Erythroblast (primary cell): ENCODE results near the gene CPE.

Experiments used
- GATA1 ChIP-seq: IDR thresholded peaks from 2 replicates; pipeline ENCODE4 v1.6.1; 2011; ENCODE audit warnings: low read depth, mild to moderate bottlenecking, control low read depth, low read length, moderate library complexity
- POLR2A ChIP-seq: IDR thresholded peaks from 2 replicates; pipeline ENCODE4 v1.6.1; 2011; ENCODE audit warnings: mild to moderate bottlenecking, low read length

DNA sequence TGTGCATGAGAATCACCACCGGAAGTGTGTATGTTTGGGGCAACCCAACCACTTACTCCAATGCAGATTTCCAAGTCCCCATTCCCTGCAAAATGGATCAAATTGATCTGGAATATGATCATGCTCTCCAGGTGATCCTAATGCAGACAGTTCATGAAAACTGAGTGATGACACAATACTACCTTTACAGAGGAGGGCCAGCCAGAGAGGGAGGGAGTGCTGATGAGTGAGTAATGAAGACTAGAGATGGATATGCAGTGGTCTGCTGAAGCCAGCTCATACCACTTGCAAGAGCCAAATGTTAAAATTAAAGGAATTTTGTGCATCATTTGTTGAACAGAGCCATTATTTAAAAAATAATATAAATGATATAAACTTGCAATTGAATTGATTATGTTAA is 10.2 kb upstream of the CPE start:
- TF ChIP-seq POLR2A = no peak
- TF ChIP-seq GATA1 = no peak
